Progenitor cell of endocrine pancreas (in vitro differentiated cells): ENCODE data around the gene CAMKK2. TPM values are rescaled to one million over a fixed set of nuclear protein-coding genes. Genes with fewer than 3 reads are reported as not detected.

Experiments used
- DNase-seq: peaks from one replicate; pipeline ENCODE4 v3.0.0; 2021; ENCODE audit warnings: low spot score; ENCODE audit not compliant: unreplicated experiment
- H3K27ac Mint-ChIP-seq: 2 replicates; pipeline ENCODE4 v1.8.0; 2021; ENCODE audit warnings: mild to moderate bottlenecking, moderate library complexity, mixed read lengths
- H3K27me3 Mint-ChIP-seq: 2 replicates; pipeline ENCODE4 v1.8.0; 2021; ENCODE audit warnings: mixed read lengths
- H3K36me3 Mint-ChIP-seq: 2 replicates; pipeline ENCODE4 v1.8.0; 2022; ENCODE audit warnings: mixed read lengths; ENCODE audit not compliant: insufficient read depth
- H3K4me1 Mint-ChIP-seq: 2 replicates; pipeline ENCODE4 v1.8.0; 2021; ENCODE audit warnings: low read depth, mixed read lengths
- H3K4me3 Mint-ChIP-seq: 2 replicates; pipeline ENCODE4 v1.8.0; 2021; ENCODE audit warnings: low read depth, mild to moderate bottlenecking, moderate library complexity, mixed read lengths
- H3K9me3 Mint-ChIP-seq: 2 replicates; pipeline ENCODE4 v1.8.0; 2021; ENCODE audit warnings: low read depth, mixed read lengths
- total RNA-seq: library from RNA; stranded (reverse); gene quantifications from 2 replicates; pipeline ENCODE4 v1.2.1, GENCODE V29; 2021
- TF ChIP-seq, protein P1 (sequence below): fragments of 200-600 bp; sonication (generic); IDR thresholded peaks from one replicate; pipeline ENCODE4 v1.5.0; 2021; ENCODE audit warnings: antibody characterized with exemption, mild to moderate bottlenecking; ENCODE audit not compliant: unreplicated experiment

Gene CAMKK2
- total RNA-seq, 1 donor from 2014 or later: 44.2 TPM

GRCh38 chr12:121279507-121279915 lies 17.0 kb downstream of the CAMKK2 start:
- TF ChIP-seq, protein P1, sequence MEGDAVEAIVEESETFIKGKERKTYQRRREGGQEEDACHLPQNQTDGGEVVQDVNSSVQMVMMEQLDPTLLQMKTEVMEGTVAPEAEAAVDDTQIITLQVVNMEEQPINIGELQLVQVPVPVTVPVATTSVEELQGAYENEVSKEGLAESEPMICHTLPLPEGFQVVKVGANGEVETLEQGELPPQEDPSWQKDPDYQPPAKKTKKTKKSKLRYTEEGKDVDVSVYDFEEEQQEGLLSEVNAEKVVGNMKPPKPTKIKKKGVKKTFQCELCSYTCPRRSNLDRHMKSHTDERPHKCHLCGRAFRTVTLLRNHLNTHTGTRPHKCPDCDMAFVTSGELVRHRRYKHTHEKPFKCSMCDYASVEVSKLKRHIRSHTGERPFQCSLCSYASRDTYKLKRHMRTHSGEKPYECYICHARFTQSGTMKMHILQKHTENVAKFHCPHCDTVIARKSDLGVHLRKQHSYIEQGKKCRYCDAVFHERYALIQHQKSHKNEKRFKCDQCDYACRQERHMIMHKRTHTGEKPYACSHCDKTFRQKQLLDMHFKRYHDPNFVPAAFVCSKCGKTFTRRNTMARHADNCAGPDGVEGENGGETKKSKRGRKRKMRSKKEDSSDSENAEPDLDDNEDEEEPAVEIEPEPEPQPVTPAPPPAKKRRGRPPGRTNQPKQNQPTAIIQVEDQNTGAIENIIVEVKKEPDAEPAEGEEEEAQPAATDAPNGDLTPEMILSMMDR: no peak
- no peaks in the 10 kb centered on the region for H3K9me3 Mint-ChIP-seq
- no peaks in the 10 kb centered on the region for H3K4me1 Mint-ChIP-seq
- peaks cover 17% of the 10 kb centered on the region for H3K36me3 Mint-ChIP-seq
- no peaks in the 10 kb centered on the region for H3K27me3 Mint-ChIP-seq
- no peak overlapping the region for H3K27ac Mint-ChIP-seq
- DNase-seq: no peak
- H3K4me3 Mint-ChIP-seq: no peak overlapping the region

DNA sequence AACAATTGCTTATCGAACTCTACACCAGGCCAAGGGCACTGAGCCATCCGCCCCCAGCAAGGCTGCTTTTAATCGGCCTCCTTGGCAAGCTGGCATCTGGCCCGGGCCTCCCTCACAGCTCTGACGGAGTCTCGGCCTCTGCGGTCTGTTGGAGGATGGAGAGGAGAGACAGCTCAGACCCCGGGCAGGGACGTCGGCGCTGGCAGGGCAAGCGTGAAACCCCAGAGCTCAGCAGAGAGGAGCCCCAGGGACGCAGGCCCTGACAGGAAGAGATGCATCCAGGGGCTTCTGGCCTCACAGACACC lies 17.5 kb downstream of the CAMKK2 start:
- Mint-ChIP-seq H3K27me3 (no peaks in the 10 kb centered on the region), H3K36me3 (peaks cover 17% of the 10 kb centered on the region), H3K27ac (no peak overlapping the region), H3K4me3 (no peak overlapping the region), H3K9me3 (no peaks in the 10 kb centered on the region), H3K4me1 (no peaks in the 10 kb centered on the region)
- TF ChIP-seq, protein P1: no peak
- DNase-seq: no peak

- Mint-ChIP-seq H3K27ac (peak overlapping the region; percentile 45), H3K27me3 (no peaks in the 10 kb centered on the region), H3K4me3 (no peak overlapping the region), H3K9me3 (no peaks in the 10 kb centered on the region), H3K4me1 (no peaks in the 10 kb centered on the region), H3K36me3 (peaks cover 16% of the 10 kb centered on the region)
- TF ChIP-seq, protein P1: no peak
- DNase-seq: no peak
Measured at GRCh38 chr12:121278169-121279070, 18.1 kb downstream of the CAMKK2 start.

GRCh38 chr12:121277374-121277759 lies 19.1 kb downstream of the CAMKK2 start:
- Mint-ChIP-seq H3K4me3 (no peak overlapping the region), H3K4me1 (no peaks in the 10 kb centered on the region), H3K9me3 (no peaks in the 10 kb centered on the region), H3K27me3 (no peaks in the 10 kb centered on the region), H3K27ac (no peak overlapping the region), H3K36me3 (peaks cover 21% of the 10 kb centered on the region)
- TF ChIP-seq, protein P1: no peak
- no peak for DNase-seq

DNA sequence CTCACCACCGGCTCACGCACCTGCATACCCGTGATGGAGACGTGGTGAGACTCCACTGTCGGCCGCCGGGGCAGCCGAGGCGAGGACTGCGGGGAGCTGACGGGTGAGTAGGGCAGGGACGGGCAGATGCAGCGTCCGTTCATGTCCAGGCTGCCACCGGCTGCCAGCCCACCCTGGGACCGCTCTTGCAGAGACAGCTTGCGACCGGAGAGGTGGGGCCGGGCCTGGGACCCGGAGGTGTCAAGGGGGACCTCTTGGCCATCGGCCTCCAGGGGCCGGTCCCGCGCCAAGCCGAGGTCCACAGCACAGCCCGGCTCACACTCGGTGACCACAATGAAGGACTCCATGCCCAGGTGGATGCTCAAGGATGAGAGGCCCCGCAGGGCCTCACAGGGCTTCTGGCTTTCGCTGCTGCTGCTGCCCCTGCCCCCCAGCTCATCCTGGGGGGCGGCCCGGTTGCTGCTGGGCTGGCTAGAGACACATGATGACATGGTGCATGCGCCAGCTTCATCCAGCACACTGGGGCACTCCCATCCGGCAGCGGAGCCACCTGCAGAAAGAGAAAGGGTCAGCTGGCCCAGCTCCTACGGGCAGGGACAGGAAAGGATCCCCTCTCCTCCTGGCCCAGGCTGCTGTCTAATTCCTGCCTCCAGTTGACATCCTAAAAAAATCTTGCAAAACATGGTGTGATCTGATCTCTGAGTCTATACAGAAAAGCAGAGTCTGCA lies 22.3 kb downstream of the CAMKK2 start:
- H3K4me1 Mint-ChIP-seq: no peaks in the 10 kb centered on the region
- peaks cover 26% of the 10 kb centered on the region for H3K36me3 Mint-ChIP-seq
- no peak for DNase-seq
- H3K9me3 Mint-ChIP-seq: no peaks in the 10 kb centered on the region
- no peak overlapping the region for H3K4me3 Mint-ChIP-seq
- no peaks in the 10 kb centered on the region for H3K27me3 Mint-ChIP-seq
- H3K27ac Mint-ChIP-seq: no peak overlapping the region
- TF ChIP-seq, protein P1: no peak
